Fibroblast of lung (primary cell): ENCODE measurements around the gene VTA1. TPM values are rescaled to one million over a fixed set of nuclear protein-coding genes. Genes with fewer than 3 reads are reported as not detected.

Experiments
- DNase-seq, 2 donors: peaks; one replicate each; pipeline versions ENCODE4 v3.0.0 to v3.0.0-alpha.2; 2010; ENCODE audit warnings: low read depth in 2 of 2
- H2AFZ ChIP-seq: 2 replicates; pipeline ENCODE4 v1.5.1; 2012; ENCODE audit warnings: low read length, control low read depth, inconsistent platforms
- H3K27ac ChIP-seq: 2 replicates; pipeline ENCODE4 v1.5.1; 2011; ENCODE audit warnings: low read length, control low read depth; ENCODE audit not compliant: insufficient read depth
- H3K27me3 ChIP-seq: 2 replicates; pipeline ENCODE4 v1.5.1; 2011; ENCODE audit warnings: mild to moderate bottlenecking, low read length; ENCODE audit not compliant: control insufficient read depth, insufficient read depth
- H3K36me3 ChIP-seq: 2 replicates; pipeline ENCODE4 v1.5.1; 2011; ENCODE audit warnings: low read length; ENCODE audit not compliant: control insufficient read depth, insufficient read depth
- H3K4me1 ChIP-seq: 2 replicates; pipeline ENCODE4 v1.5.1; 2011; ENCODE audit warnings: low read length; ENCODE audit not compliant: control insufficient read depth, insufficient read depth; ENCODE audit errors: extremely low read depth
- H3K4me2 ChIP-seq: 2 replicates; pipeline ENCODE4 v1.5.1; 2011; ENCODE audit warnings: low read length, control low read depth; ENCODE audit not compliant: insufficient read depth; ENCODE audit errors: extremely low read depth
- H3K4me3 ChIP-seq, 4 experiments: fragments of 200-600 bp in 1 of 4; sonication (generic) in 1 of 4; replicated peaks in 1 of 4; 2 replicates each; pipeline ENCODE4 v1.5.1; 2011 to 2016; ENCODE audit warnings: low read length in 4 of 4, low read depth in 3 of 4, mild to moderate bottlenecking in 3 of 4, control low read depth in 2 of 4, inconsistent platforms in 1 of 4, mixed read lengths in 1 of 4; ENCODE audit not compliant: insufficient read depth in 1 of 4; ENCODE audit errors: control extremely low read depth in 1 of 4
- H3K79me2 ChIP-seq: 2 replicates; pipeline ENCODE4 v1.5.1; 2012; ENCODE audit warnings: mild to moderate bottlenecking, low read length, inconsistent platforms; ENCODE audit not compliant: control insufficient read depth, insufficient read depth
- H3K9ac ChIP-seq: 2 replicates; pipeline ENCODE4 v1.5.1; 2011; ENCODE audit warnings: mild to moderate bottlenecking, low read length, control low read depth; ENCODE audit not compliant: insufficient read depth
- H3K9me3 ChIP-seq: 2 replicates; pipeline ENCODE4 v1.5.1; 2012; ENCODE audit warnings: low read depth, low read length; ENCODE audit not compliant: control insufficient read depth, insufficient read depth
- H4K20me1 ChIP-seq: 2 replicates; pipeline ENCODE4 v1.5.1; 2011; ENCODE audit warnings: low read length; ENCODE audit not compliant: control insufficient read depth, insufficient read depth; ENCODE audit errors: extremely low read depth
- EZH2 ChIP-seq: IDR thresholded peaks from 2 replicates; pipeline ENCODE4 v1.5.1; 2012; ENCODE audit warnings: low read length, control low read depth, mild to moderate bottlenecking; ENCODE audit errors: missing control alignments
- polyA plus RNA-seq, 2 donors: library from polyadenylated mRNA; depleted of rRNA in 1 of 2; stranded (reverse) in 1 of 2; unstranded in 1 of 2; fragments of >200 nt; gene quantifications; 2 replicates each; pipeline ENCODE4 v1.2.1, GENCODE V29; 2011 to 2012; ENCODE audit warnings: missing spikeins in 1 of 2
- total RNA-seq: library from RNA; depleted of rRNA; stranded (reverse); fragments of >200 nt; gene quantifications from 2 replicates; pipeline ENCODE4 v1.2.1, GENCODE V29; 2014
- TF ChIP-seq, protein P1 (sequence below), 2 donors: IDR thresholded peaks in 1 of 2; conservative IDR thresholded peaks in 1 of 2; 1 replicate in 1 of 2; 2 replicates in 1 of 2; pipeline ENCODE4 v1.5.1; 2011 to 2012; ENCODE audit warnings: low read length in 2 of 2, control low read depth in 1 of 2, inconsistent platforms in 1 of 2, low read depth in 1 of 2, mild to moderate bottlenecking in 1 of 2

Gene VTA1
- total and polyA plus RNA-seq, 2 donors (not counting 1 experiment from before 2014, with no cell fraction given): 26.3 to 99.3 TPM

GRCh38 chr6:142222022-142222421, 75.0 kb downstream of the VTA1 start:
- Histone ChIP-seq H3K27ac (no peak overlapping the region), H3K9me3 (no peaks in the 10 kb centered on the region), H2AFZ (no peak overlapping the region), H3K4me2 (no peak overlapping the region), H3K36me3 (no peaks in the 10 kb centered on the region), H3K4me1 (no peaks in the 10 kb centered on the region), H3K4me3 (no peak overlapping the region), H3K9ac (no peak overlapping the region), H3K79me2 (no peaks in the 10 kb centered on the region), H4K20me1 (no peaks in the 10 kb centered on the region), H3K27me3 (no peaks in the 10 kb centered on the region)
- TF ChIP-seq, protein P1, sequence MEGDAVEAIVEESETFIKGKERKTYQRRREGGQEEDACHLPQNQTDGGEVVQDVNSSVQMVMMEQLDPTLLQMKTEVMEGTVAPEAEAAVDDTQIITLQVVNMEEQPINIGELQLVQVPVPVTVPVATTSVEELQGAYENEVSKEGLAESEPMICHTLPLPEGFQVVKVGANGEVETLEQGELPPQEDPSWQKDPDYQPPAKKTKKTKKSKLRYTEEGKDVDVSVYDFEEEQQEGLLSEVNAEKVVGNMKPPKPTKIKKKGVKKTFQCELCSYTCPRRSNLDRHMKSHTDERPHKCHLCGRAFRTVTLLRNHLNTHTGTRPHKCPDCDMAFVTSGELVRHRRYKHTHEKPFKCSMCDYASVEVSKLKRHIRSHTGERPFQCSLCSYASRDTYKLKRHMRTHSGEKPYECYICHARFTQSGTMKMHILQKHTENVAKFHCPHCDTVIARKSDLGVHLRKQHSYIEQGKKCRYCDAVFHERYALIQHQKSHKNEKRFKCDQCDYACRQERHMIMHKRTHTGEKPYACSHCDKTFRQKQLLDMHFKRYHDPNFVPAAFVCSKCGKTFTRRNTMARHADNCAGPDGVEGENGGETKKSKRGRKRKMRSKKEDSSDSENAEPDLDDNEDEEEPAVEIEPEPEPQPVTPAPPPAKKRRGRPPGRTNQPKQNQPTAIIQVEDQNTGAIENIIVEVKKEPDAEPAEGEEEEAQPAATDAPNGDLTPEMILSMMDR (conservative IDR thresholded peaks at IDR 0.05 in 1 of 2, IDR thresholded peaks at IDR 0.05 in 1 of 2; ENCODE audit: low read depth in 1 of 2, low read length in 2 of 2): no peak
- TF ChIP-seq EZH2: no peak
- no peak for DNase-seq

- no peak for TF ChIP-seq EZH2
- TF ChIP-seq, protein P1 (conservative IDR thresholded peaks at IDR 0.05 in 1 of 2, IDR thresholded peaks at IDR 0.05 in 1 of 2; ENCODE audit: low read depth in 1 of 2, low read length in 2 of 2): no peak
- Histone ChIP-seq H2AFZ (no peak overlapping the region), H3K4me3 (no peak overlapping the region), H3K9me3 (no peaks in the 10 kb centered on the region), H3K4me1 (no peaks in the 10 kb centered on the region), H3K36me3 (no peaks in the 10 kb centered on the region), H3K9ac (no peak overlapping the region), H3K4me2 (no peak overlapping the region), H3K27me3 (no peaks in the 10 kb centered on the region), H3K27ac (no peak overlapping the region), H3K79me2 (no peaks in the 10 kb centered on the region), H4K20me1 (no peaks in the 10 kb centered on the region)
- no peak for DNase-seq
Measured at GRCh38 chr6:142223938-142224337, 76.9 kb downstream of the VTA1 start.

- H3K4me2 ChIP-seq: no peak overlapping the region
- no peaks in the 10 kb centered on the region for H3K27me3 ChIP-seq
- H3K27ac ChIP-seq: no peak overlapping the region
- no peak overlapping the region for H3K4me3 ChIP-seq
- no peaks in the 10 kb centered on the region for H4K20me1 ChIP-seq
- no peaks in the 10 kb centered on the region for H3K79me2 ChIP-seq
- no peaks in the 10 kb centered on the region for H3K4me1 ChIP-seq
- H3K9ac ChIP-seq: no peak overlapping the region
- H3K36me3 ChIP-seq: no peaks in the 10 kb centered on the region
- H3K9me3 ChIP-seq: no peaks in the 10 kb centered on the region
- DNase-seq: no peak
- TF ChIP-seq, protein P1 (conservative IDR thresholded peaks at IDR 0.05 in 1 of 2, IDR thresholded peaks at IDR 0.05 in 1 of 2; ENCODE audit: low read depth in 1 of 2, low read length in 2 of 2): no peak
- TF ChIP-seq EZH2: no peak
- no peak overlapping the region for H2AFZ ChIP-seq
Measured at GRCh38 chr6:142225115-142225514, 78.1 kb downstream of the VTA1 start.
